Measurements from ENCODE around the gene PISD. TPM values are rescaled to one million over a fixed set of nuclear protein-coding genes. Genes with fewer than 3 reads are reported as not detected.
A peak's percentile ranks its signal among the peaks of the same experiment; 100 is the strongest.
"Not testable (repeated sequence)": the region's sequence is repeated elsewhere in the genome, so short reads cannot be mapped to it uniquely, and the experiment has no call there.

PISD gene
- total and polyA plus RNA-seq, 5 donors from 2014 or later = 12.7 to 41.5 (median 17.2) TPM

- H3K27ac ChIP-seq (ENCODE audit: insufficient read depth, low read length, poor library complexity, severe bottlenecking) = no peak overlapping the region
- no peaks in the 10 kb centered on the region for H3K27me3 Mint-ChIP-seq
- peaks cover 32% of the 10 kb centered on the region for H3K36me3 ChIP-seq (ENCODE audit: control insufficient read depth, insufficient read depth, low read length)
- peaks cover 21% of the 10 kb centered on the region for H3K36me3 Mint-ChIP-seq
- H3K4me3 ChIP-seq (ENCODE audit: low read depth, low read length) = no peak overlapping the region
- H3K4me3 Mint-ChIP-seq = no peak overlapping the region
- no peak for ATAC-seq (ENCODE audit: low read depth in 2 of 2)
- peak overlapping the region in 2 of 3 donors; percentile 34 to 38 for H3K27ac Mint-ChIP-seq
- no peak for DNase-seq
- H3K27me3 ChIP-seq (ENCODE audit: control insufficient read depth, insufficient read depth, low read length) = no peaks in the 10 kb centered on the region
- no peaks in the 10 kb centered on the region for H3K9me3 Mint-ChIP-seq
- no peaks in the 10 kb centered on the region for H3K9me3 ChIP-seq (ENCODE audit: control insufficient read depth in 2 of 2, low read length in 2 of 2)
- H3K4me1 Mint-ChIP-seq = peaks cover 0 to 4% (median 0%) of the 10 kb centered on the region in 4 donors
- H3K4me1 ChIP-seq (ENCODE audit: control insufficient read depth, insufficient read depth, low read length, poor library complexity, severe bottlenecking) = no peaks in the 10 kb centered on the region
Observed at GRCh38 chr22:31683181-31684105, 21.4 kb upstream of the PISD start.

- Mint-ChIP-seq H3K36me3 (peaks cover 17% of the 10 kb centered on the region), H3K27me3 (no peaks in the 10 kb centered on the region), H3K27ac (peak overlapping the region in 1 of 3 donors; percentile 38), H3K9me3 (no peaks in the 10 kb centered on the region), H3K4me1 (peaks cover 0 to 4% (median under 1%) of the 10 kb centered on the region in 4 donors), H3K4me3 (no peak overlapping the region)
- H3K27ac ChIP-seq (ENCODE audit: insufficient read depth, low read length, poor library complexity, severe bottlenecking) = no peak overlapping the region
- no peaks in the 10 kb centered on the region for H3K4me1 ChIP-seq (ENCODE audit: control insufficient read depth, insufficient read depth, low read length, poor library complexity, severe bottlenecking)
- no peaks in the 10 kb centered on the region for H3K9me3 ChIP-seq (ENCODE audit: control insufficient read depth in 2 of 2, low read length in 2 of 2)
- H3K4me3 ChIP-seq (ENCODE audit: low read depth, low read length) = no peak overlapping the region
- ATAC-seq (ENCODE audit: low read depth in 2 of 2) (no peak), DNase-seq (no peak)
- H3K27me3 ChIP-seq (ENCODE audit: control insufficient read depth, insufficient read depth, low read length) = no peaks in the 10 kb centered on the region
- H3K36me3 ChIP-seq (ENCODE audit: control insufficient read depth, insufficient read depth, low read length) = peaks cover 30% of the 10 kb centered on the region
Observed at GRCh38 chr22:31682751-31683150, 20.7 kb upstream of the PISD start.

- H3K27me3 ChIP-seq (ENCODE audit: control insufficient read depth, insufficient read depth, low read length) = no peaks in the 10 kb centered on the region
- H3K27me3 Mint-ChIP-seq = peaks cover 4% of the 10 kb centered on the region
- ATAC-seq (ENCODE audit: low read depth in 2 of 2) = no peak
- H3K4me1 ChIP-seq (ENCODE audit: control insufficient read depth, insufficient read depth, low read length, poor library complexity, severe bottlenecking) = no peaks in the 10 kb centered on the region
- no peak overlapping the region for H3K4me3 ChIP-seq (ENCODE audit: low read depth, low read length)
- peaks cover 30% of the 10 kb centered on the region for H3K36me3 ChIP-seq (ENCODE audit: control insufficient read depth, insufficient read depth, low read length)
- H3K4me1 Mint-ChIP-seq = peaks cover 4 to 10% (median 4%) of the 10 kb centered on the region in 4 donors
- peak overlapping the region; percentile 6 to 82 (median 38) for H3K27ac Mint-ChIP-seq
- H3K36me3 Mint-ChIP-seq = peaks cover 17% of the 10 kb centered on the region
- no peaks in the 10 kb centered on the region for H3K9me3 ChIP-seq (ENCODE audit: control insufficient read depth in 2 of 2, low read length in 2 of 2)
- no peak for DNase-seq
- H3K9me3 Mint-ChIP-seq = peaks cover 0 to 1% (median 0%) of the 10 kb centered on the region in 7 donors
- no peak overlapping the region for H3K27ac ChIP-seq (ENCODE audit: insufficient read depth, low read length, poor library complexity, severe bottlenecking)
- no peak overlapping the region for H3K4me3 Mint-ChIP-seq
Observed at GRCh38 chr22:31681349-31682345, 19.6 kb upstream of the PISD start.

- peaks cover 17% of the 10 kb centered on the region for H3K36me3 Mint-ChIP-seq
Observed at GRCh38 chr22:31680861-31681341, 18.9 kb upstream of the PISD start.

GRCh38 chr22:31678748-31679147 lies 16.7 kb upstream of the PISD start:
- no peak for DNase-seq
- Mint-ChIP-seq H3K4me3 (no peak overlapping the region), H3K27me3 (peaks cover 5% of the 10 kb centered on the region), H3K36me3 (no peaks in the 10 kb centered on the region), H3K9me3 (peaks cover 0 to 1% (median 0%) of the 10 kb centered on the region in 7 donors), H3K4me1 (peaks cover 4 to 14% (median 6%) of the 10 kb centered on the region in 4 donors), H3K27ac (no peak overlapping the region)
- H3K27me3 ChIP-seq (ENCODE audit: control insufficient read depth, insufficient read depth, low read length) = no peaks in the 10 kb centered on the region
- ATAC-seq (ENCODE audit: low read depth in 2 of 2) = no peak
- H3K4me1 ChIP-seq (ENCODE audit: control insufficient read depth, insufficient read depth, low read length, poor library complexity, severe bottlenecking) = no peaks in the 10 kb centered on the region
- H3K9me3 ChIP-seq (ENCODE audit: control insufficient read depth in 2 of 2, low read length in 2 of 2) = no peaks in the 10 kb centered on the region
- no peak overlapping the region for H3K4me3 ChIP-seq (ENCODE audit: low read depth, low read length)
- peaks cover 4% of the 10 kb centered on the region for H3K36me3 ChIP-seq (ENCODE audit: control insufficient read depth, insufficient read depth, low read length)
- H3K27ac ChIP-seq (ENCODE audit: insufficient read depth, low read length, poor library complexity, severe bottlenecking) = no peak overlapping the region

More at GRCh38 chr22:31680861-31681341, 18.9 kb upstream of the PISD start:
- ATAC-seq (ENCODE audit: low read depth in 2 of 2) (no peak), DNase-seq (no peak)
- H3K9me3 ChIP-seq (ENCODE audit: control insufficient read depth in 2 of 2, low read length in 2 of 2) = no peaks in the 10 kb centered on the region
- no peak overlapping the region for H3K4me3 ChIP-seq (ENCODE audit: low read depth, low read length)
- H3K27me3 ChIP-seq (ENCODE audit: control insufficient read depth, insufficient read depth, low read length) = no peaks in the 10 kb centered on the region
- Mint-ChIP-seq H3K27ac (no peak overlapping the region), H3K27me3 (peaks cover 5% of the 10 kb centered on the region), H3K9me3 (peaks cover 0 to 1% (median 0%) of the 10 kb centered on the region in 7 donors), H3K4me3 (no peak overlapping the region), H3K4me1 (peaks cover 4 to 16% (median 6%) of the 10 kb centered on the region in 4 donors)
- H3K4me1 ChIP-seq (ENCODE audit: control insufficient read depth, insufficient read depth, low read length, poor library complexity, severe bottlenecking) = no peaks in the 10 kb centered on the region
- peaks cover 25% of the 10 kb centered on the region for H3K36me3 ChIP-seq (ENCODE audit: control insufficient read depth, insufficient read depth, low read length)
- H3K27ac ChIP-seq (ENCODE audit: insufficient read depth, low read length, poor library complexity, severe bottlenecking) = no peak overlapping the region

- H3K4me3 Mint-ChIP-seq = peak overlapping the region; percentile 89 to 100 (median 92)
- peaks cover 0 to 1% (median 0%) of the 10 kb centered on the region in 7 donors for H3K9me3 Mint-ChIP-seq
- H3K36me3 Mint-ChIP-seq = no peaks in the 10 kb centered on the region
Observed at GRCh38 chr22:31676700-31677099, 14.7 kb upstream of the PISD start.

GRCh38 chr22:31674219-31674618 lies 12.2 kb upstream of the PISD start:
- H3K36me3 ChIP-seq (ENCODE audit: control insufficient read depth, insufficient read depth, low read length); H3K27me3 ChIP-seq (ENCODE audit: control insufficient read depth, insufficient read depth, low read length); DNase-seq; H3K27ac ChIP-seq (ENCODE audit: insufficient read depth, low read length, poor library complexity, severe bottlenecking); ATAC-seq (ENCODE audit: low read depth in 2 of 2); H3K9me3 Mint-ChIP-seq; H3K27ac Mint-ChIP-seq; H3K27me3 Mint-ChIP-seq; H3K36me3 Mint-ChIP-seq; H3K4me3 Mint-ChIP-seq; H3K4me1 ChIP-seq (ENCODE audit: control insufficient read depth, insufficient read depth, low read length, poor library complexity, severe bottlenecking); H3K9me3 ChIP-seq (ENCODE audit: control insufficient read depth in 2 of 2, low read length in 2 of 2); H3K4me3 ChIP-seq (ENCODE audit: low read depth, low read length): not testable (repeated sequence)
- peaks cover 4 to 14% (median 6%) of the 10 kb centered on the region in 4 donors for H3K4me1 Mint-ChIP-seq

More at GRCh38 chr22:31676700-31677099, 14.7 kb upstream of the PISD start:
- peak overlapping the region; percentile 96 to 99 (median 97) for H3K27ac Mint-ChIP-seq
- Histone ChIP-seq H3K4me3 (ENCODE audit: low read depth, low read length) (peak overlapping the region; percentile 88), H3K27ac (ENCODE audit: insufficient read depth, low read length, poor library complexity, severe bottlenecking) (peak overlapping the region; percentile 79), H3K4me1 (ENCODE audit: control insufficient read depth, insufficient read depth, low read length, poor library complexity, severe bottlenecking) (no peaks in the 10 kb centered on the region), H3K36me3 (ENCODE audit: control insufficient read depth, insufficient read depth, low read length) (no peaks in the 10 kb centered on the region), H3K27me3 (ENCODE audit: control insufficient read depth, insufficient read depth, low read length) (no peaks in the 10 kb centered on the region), H3K9me3 (ENCODE audit: control insufficient read depth in 2 of 2, low read length in 2 of 2) (no peaks in the 10 kb centered on the region)
- peaks cover 4 to 14% (median 6%) of the 10 kb centered on the region in 4 donors for H3K4me1 Mint-ChIP-seq
- peaks cover 5% of the 10 kb centered on the region for H3K27me3 Mint-ChIP-seq
- peak; percentile 100 for ATAC-seq (ENCODE audit: low read depth in 2 of 2)
- peak; percentile 88 to 94 (median 92) for DNase-seq

Data from CD4-positive, CD25-positive, alpha-beta regulatory T cell (primary cell).